GM06990 (cell line): Measurements from ENCODE around the gene RPL22L1.

Experiments
- DNase-seq: peaks from one replicate; pipeline ENCODE4 v3.0.0-alpha.2; 2011; ENCODE audit not compliant: insufficient read length; ENCODE audit errors: extremely low read depth
- H3K27me3 ChIP-seq: replicated peaks from 2 replicates; pipeline ENCODE4 v1.6.0; 2011; ENCODE audit warnings: low read length; ENCODE audit not compliant: control insufficient read depth, insufficient read depth
- H3K36me3 ChIP-seq: 2 replicates; pipeline ENCODE4 v1.5.1; 2011; ENCODE audit warnings: low read length; ENCODE audit not compliant: control insufficient read depth, insufficient read depth
- H3K4me3 ChIP-seq: replicated peaks from 2 replicates; pipeline ENCODE4 v1.5.1; 2011; ENCODE audit warnings: low read depth, mild to moderate bottlenecking, control low read depth, low read length
- CTCF ChIP-seq: IDR thresholded peaks from 2 replicates; pipeline ENCODE4 v1.5.1; 2011; ENCODE audit warnings: low read length, control low read depth, mild to moderate bottlenecking, inconsistent platforms; ENCODE audit not compliant: insufficient read depth, poor library complexity, severe bottlenecking

The RPL22L1 gene

DNA sequence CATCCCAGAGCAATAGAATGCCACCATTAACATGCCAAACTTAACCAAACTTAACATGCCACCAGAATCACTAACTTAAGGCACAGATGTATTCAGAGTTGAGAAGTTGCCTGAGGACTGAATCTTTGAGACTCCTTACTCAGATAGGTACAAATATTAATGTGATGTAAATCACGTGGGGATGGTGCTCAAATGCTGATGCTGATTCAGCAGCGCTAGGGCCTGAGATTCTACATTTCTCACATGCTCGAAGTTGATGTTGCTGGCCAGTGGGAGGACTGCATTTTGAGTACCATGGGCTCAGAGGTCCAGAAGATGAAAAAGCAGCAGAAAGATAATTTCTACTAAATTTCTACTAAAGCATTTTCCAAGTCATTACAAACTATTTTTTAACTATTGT, 54.1 kb downstream of the RPL22L1 start:
- no peaks in the 10 kb centered on the region for H3K27me3 ChIP-seq
- H3K4me3 ChIP-seq, result no peak overlapping the region
- TF ChIP-seq CTCF, result no peak
- H3K36me3 ChIP-seq, result no peaks in the 10 kb centered on the region
- DNase-seq, result no peak

GRCh38 chr3:170815340-170815739, 54.7 kb downstream of the RPL22L1 start:
- DNase-seq, result no peak
- Histone ChIP-seq H3K36me3 (no peaks in the 10 kb centered on the region), H3K27me3 (no peaks in the 10 kb centered on the region), H3K4me3 (no peak overlapping the region)
- TF ChIP-seq CTCF, result no peak
